HG02678 (cell line): ENCODE results near the gene STK39.
A peak's percentile ranks its signal among the peaks of the same experiment; 100 is the strongest.

ENCODE experiments used
- ATAC-seq: cut with Tn5 transposase; IDR thresholded peaks from one replicate; pipeline ENCODE4 v1.9.1; 2021; ENCODE audit warnings: mild to moderate bottlenecking, moderate library complexity; ENCODE audit not compliant: unreplicated experiment

STK39 gene

GRCh38 chr2:167941604-167942003 is 305.8 kb downstream of the STK39 start:
- no peak for ATAC-seq

- no peak for ATAC-seq
Measured at GRCh38 chr2:167940734-167941507, 306.5 kb downstream of the STK39 start.

- ATAC-seq = no peak
Measured at GRCh38 chr2:167940346-167940725, 307.1 kb downstream of the STK39 start.

GRCh38 chr2:167939514-167940345 is 307.7 kb downstream of the STK39 start:
- no peak for ATAC-seq

- ATAC-seq = no peak
Measured at GRCh38 chr2:167937403-167937802, 310.0 kb downstream of the STK39 start.

GRCh38 chr2:167935803-167936110 is 311.6 kb downstream of the STK39 start:
- no peak for ATAC-seq

GRCh38 chr2:167933097-167933814 is 314.1 kb downstream of the STK39 start:
- ATAC-seq = no peak

GRCh38 chr2:167932123-167932693 is 315.2 kb downstream of the STK39 start:
- no peak for ATAC-seq

GRCh38 chr2:167929484-167929883 is 317.9 kb downstream of the STK39 start:
- no peak for ATAC-seq

- ATAC-seq = no peak
Measured at GRCh38 chr2:167928434-167928833, 319.0 kb downstream of the STK39 start.

GRCh38 chr2:167925758-167926157 is 321.6 kb downstream of the STK39 start:
- ATAC-seq = no peak

GRCh38 chr2:167924556-167924955 is 322.8 kb downstream of the STK39 start:
- ATAC-seq = no peak

- no peak for ATAC-seq
Measured at GRCh38 chr2:167916756-167917155, 330.6 kb downstream of the STK39 start.

GRCh38 chr2:167914969-167915368 is 332.4 kb downstream of the STK39 start:
- no peak for ATAC-seq

- peak; percentile 62 for ATAC-seq
Measured at GRCh38 chr2:167908786-167909185, 338.6 kb downstream of the STK39 start.

GRCh38 chr2:167905668-167906067 is 341.7 kb downstream of the STK39 start:
- ATAC-seq = no peak
